OCI-LY1 (cell line): ENCODE data around the gene NAV2.

Experiments used
- H2AFZ ChIP-seq: fragments of 200-600 bp; sonication (generic), shearing (Covaris generic); 2 replicates; pipeline ENCODE4 v1.6.0; 2014; ENCODE audit warnings: antibody characterized with exemption, mild to moderate bottlenecking, low read length
- H3F3A ChIP-seq: fragments of 200-600 bp; sonication (generic), shearing (Covaris generic); 2 replicates; pipeline ENCODE4 v1.6.0; 2014; ENCODE audit warnings: mild to moderate bottlenecking, antibody characterized with exemption, low read length, moderate library complexity; ENCODE audit not compliant: insufficient read depth
- H3K27ac ChIP-seq: fragments of 200-600 bp; sonication (generic); 2 replicates; pipeline ENCODE4 v1.5.1; 2014; ENCODE audit warnings: low read length, mixed run types, mild to moderate bottlenecking, low read depth; ENCODE audit not compliant: poor library complexity, severe bottlenecking
- H3K27me3 ChIP-seq: fragments of 200-600 bp; sonication (generic); 2 replicates; pipeline ENCODE4 v1.6.0; 2014; ENCODE audit warnings: antibody characterized with exemption, mild to moderate bottlenecking, low read length, moderate library complexity; ENCODE audit not compliant: insufficient read depth
- H3K36me3 ChIP-seq: fragments of 200-600 bp; sonication (generic); 2 replicates; pipeline ENCODE4 v1.6.1; 2014; ENCODE audit warnings: mild to moderate bottlenecking, antibody characterized with exemption, low read length, moderate library complexity, mixed read lengths; ENCODE audit not compliant: insufficient read depth
- H3K4me1 ChIP-seq: fragments of 200-600 bp; sonication (generic); 2 replicates; pipeline ENCODE4 v1.5.1; 2014; ENCODE audit warnings: mild to moderate bottlenecking, low read length, moderate library complexity; ENCODE audit not compliant: insufficient read depth, severe bottlenecking
- H3K4me2 ChIP-seq: fragments of 200-600 bp; sonication (generic), shearing (Covaris generic); 2 replicates; pipeline ENCODE4 v1.6.1; 2014; ENCODE audit warnings: low read length
- H3K4me3 ChIP-seq: fragments of 200-600 bp; sonication (generic); 2 replicates; pipeline ENCODE4 v1.5.1; 2014; ENCODE audit warnings: low read length, low read depth, mild to moderate bottlenecking, mixed read lengths; ENCODE audit not compliant: poor library complexity, severe bottlenecking
- H3K79me2 ChIP-seq: fragments of 200-600 bp; shearing (Covaris generic); 2 replicates; pipeline ENCODE4 v1.6.1; 2016; ENCODE audit warnings: mixed run types, low read length, mixed read lengths; ENCODE audit not compliant: insufficient read depth
- H3K9ac ChIP-seq: fragments of 200-600 bp; sonication (generic), shearing (Covaris generic); 2 replicates; pipeline ENCODE4 v1.6.1; 2014; ENCODE audit warnings: mild to moderate bottlenecking, low read length, mixed read lengths
- H3K9me2 ChIP-seq: fragments of 200-600 bp; sonication (generic), shearing (Covaris generic); 2 replicates; pipeline ENCODE4 v1.6.1; 2014; ENCODE audit warnings: low read depth, mild to moderate bottlenecking, low read length, mixed read lengths
- H3K9me3 ChIP-seq: fragments of 200-600 bp; shearing (Covaris generic); 2 replicates; pipeline ENCODE4 v1.6.1; 2014; ENCODE audit warnings: low read length, mixed read lengths
- H4K20me1 ChIP-seq: fragments of 200-600 bp; sonication (generic), shearing (Covaris generic); 2 replicates; pipeline ENCODE4 v1.6.0; 2016; ENCODE audit warnings: mild to moderate bottlenecking, low read length; ENCODE audit not compliant: insufficient read depth
- CTCF ChIP-seq: fragments of 200-600 bp; sonication (generic), shearing (Covaris generic); IDR thresholded peaks from 2 replicates; pipeline ENCODE4 v1.5.1; 2017; ENCODE audit warnings: mild to moderate bottlenecking, antibody characterized with exemption, low read length, moderate library complexity, mixed read lengths
- EZH2 ChIP-seq: fragments of 200-600 bp; sonication (generic), shearing (Covaris generic); IDR thresholded peaks from 2 replicates; pipeline ENCODE4 v1.8.0; 2017; ENCODE audit warnings: borderline replicate concordance, mixed run types, mild to moderate bottlenecking, antibody characterized with exemption, low read length, moderate library complexity, mixed read lengths

The NAV2 gene

GRCh38 chr11:19817870-19818269, 105.2 kb downstream of the NAV2 start:
- Histone ChIP-seq H3K27ac (no peak overlapping the region), H3K79me2 (no peaks in the 10 kb centered on the region), H3K4me3 (no peak overlapping the region), H3F3A (no peaks in the 10 kb centered on the region), H2AFZ (no peak overlapping the region), H4K20me1 (no peaks in the 10 kb centered on the region), H3K9me2 (no peaks in the 10 kb centered on the region), H3K9ac (no peak overlapping the region), H3K9me3 (no peaks in the 10 kb centered on the region), H3K4me2 (no peak overlapping the region), H3K27me3 (no peaks in the 10 kb centered on the region), H3K36me3 (no peaks in the 10 kb centered on the region), H3K4me1 (no peaks in the 10 kb centered on the region)
- TF ChIP-seq EZH2 (no peak), CTCF (no peak)

GRCh38 chr11:19818619-19819018, 106.0 kb downstream of the NAV2 start:
- H2AFZ ChIP-seq, result no peak overlapping the region
- no peak overlapping the region for H3K4me2 ChIP-seq
- H3K9ac ChIP-seq, result no peak overlapping the region
- no peaks in the 10 kb centered on the region for H3K4me1 ChIP-seq
- no peaks in the 10 kb centered on the region for H3K36me3 ChIP-seq
- no peak overlapping the region for H3K27ac ChIP-seq
- no peak overlapping the region for H3K4me3 ChIP-seq
- no peaks in the 10 kb centered on the region for H3K9me3 ChIP-seq
- H3K79me2 ChIP-seq, result no peaks in the 10 kb centered on the region
- no peaks in the 10 kb centered on the region for H3K27me3 ChIP-seq
- no peak for TF ChIP-seq CTCF
- no peak for TF ChIP-seq EZH2
- no peaks in the 10 kb centered on the region for H3F3A ChIP-seq
- H4K20me1 ChIP-seq, result no peaks in the 10 kb centered on the region
- H3K9me2 ChIP-seq, result no peaks in the 10 kb centered on the region

DNA sequence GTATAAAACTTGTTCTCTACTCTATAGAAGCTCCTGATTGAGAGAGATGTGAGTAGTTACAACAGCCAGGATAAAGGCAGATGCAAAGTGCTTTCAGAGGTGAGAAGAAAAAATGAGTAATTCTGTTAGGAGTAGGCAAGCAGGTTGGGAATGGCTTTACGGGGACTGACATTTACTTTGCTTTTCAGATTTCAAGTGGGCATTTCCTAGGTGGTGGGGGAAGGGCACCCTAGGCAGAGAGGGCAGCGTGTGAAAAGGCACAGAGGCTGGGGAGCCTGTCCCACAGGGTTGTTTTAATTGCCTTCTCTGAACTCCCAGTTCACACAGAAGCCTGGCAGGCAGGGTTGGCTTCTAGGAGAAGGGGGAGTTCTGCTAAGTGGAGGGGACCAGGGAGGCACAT, 106.5 kb downstream of the NAV2 start:
- Histone ChIP-seq H3K4me1 (no peaks in the 10 kb centered on the region), H3K27ac (no peak overlapping the region), H3F3A (no peaks in the 10 kb centered on the region), H3K9me3 (no peaks in the 10 kb centered on the region), H3K36me3 (no peaks in the 10 kb centered on the region), H3K27me3 (no peaks in the 10 kb centered on the region), H3K4me2 (no peak overlapping the region), H2AFZ (no peak overlapping the region), H3K9ac (no peak overlapping the region), H3K79me2 (no peaks in the 10 kb centered on the region), H3K9me2 (no peaks in the 10 kb centered on the region), H3K4me3 (no peak overlapping the region), H4K20me1 (no peaks in the 10 kb centered on the region)
- TF ChIP-seq CTCF, result no peak
- no peak for TF ChIP-seq EZH2
